Fibroblast of peridontal ligament (primary cell): ENCODE measurements around the gene HSPA14.
"Not testable (repeated sequence)": the region's sequence is repeated elsewhere in the genome, so short reads cannot be mapped to it uniquely, and the experiment has no call there.

Source experiments
- DNase-seq: peaks from one replicate; pipeline ENCODE4 v3.0.0-alpha.2; 2010; ENCODE audit errors: extremely low read depth

HSPA14 gene

GRCh38 chr10:14837003-14837756 lies 926 bp upstream of the HSPA14 start:
- DNase-seq: peak; percentile 56

- no peak for DNase-seq
These were observed 637 bp downstream of the HSPA14 start for GRCh38 chr10:14838582-14839304.

- peak; percentile 28 for DNase-seq
These were observed 1.2 kb downstream of the HSPA14 start for GRCh38 chr10:14839305-14839695.

- no peak for DNase-seq
These were observed 2.1 kb downstream of the HSPA14 start for GRCh38 chr10:14840178-14840577.

- DNase-seq: no peak
These were observed 5.4 kb downstream of the HSPA14 start for GRCh38 chr10:14843327-14843988.

GRCh38 chr10:14844948-14845347 lies 6.8 kb downstream of the HSPA14 start:
- no peak for DNase-seq

- no peak for DNase-seq
These were observed 14.1 kb downstream of the HSPA14 start for GRCh38 chr10:14852236-14852635.

- DNase-seq: no peak
These were observed 17.3 kb downstream of the HSPA14 start for GRCh38 chr10:14855453-14855852.

- DNase-seq: no peak
These were observed 20.3 kb downstream of the HSPA14 start for GRCh38 chr10:14858338-14858960.

GRCh38 chr10:14859043-14859442 lies 20.9 kb downstream of the HSPA14 start:
- DNase-seq: no peak

- peak; percentile 34 for DNase-seq
These were observed 21.7 kb downstream of the HSPA14 start for GRCh38 chr10:14859775-14860174.

GRCh38 chr10:14860791-14861190 lies 22.7 kb downstream of the HSPA14 start:
- no peak for DNase-seq

- DNase-seq: not testable (repeated sequence)
These were observed 26.4 kb downstream of the HSPA14 start for GRCh38 chr10:14864466-14864865.

- not testable (repeated sequence) for DNase-seq
These were observed 26.8 kb downstream of the HSPA14 start for GRCh38 chr10:14864871-14865270.

GRCh38 chr10:14873090-14873760 lies 35.1 kb downstream of the HSPA14 start:
- DNase-seq: peak; percentile 37

GRCh38 chr10:14875941-14876340 lies 37.8 kb downstream of the HSPA14 start:
- DNase-seq: no peak

- DNase-seq: no peak
These were observed 38.7 kb downstream of the HSPA14 start for GRCh38 chr10:14876764-14877163.

- DNase-seq: peak; percentile 90
These were observed 40.4 kb downstream of the HSPA14 start, which contains the start of gene SUV39H2 for GRCh38 chr10:14878266-14879123. TSS of gene SUV39H2 (plus strand) at chr10:14878866. CDS start at chr10:14878889, 23 bp downstream.

GRCh38 chr10:14879124-14879927 lies 41.2 kb downstream of the HSPA14 start:
- DNase-seq: no peak

GRCh38 chr10:14879928-14880193 lies 41.8 kb downstream of the HSPA14 start:
- no peak for DNase-seq
